Smooth muscle cell (in vitro differentiated cells): Measurements from ENCODE around the gene UXS1. TPM values are rescaled to one million over a fixed set of nuclear protein-coding genes. Genes with fewer than 3 reads are reported as not detected.

Source experiments
- DNase-seq: peaks from one replicate; lab custom pipeline; 2025; ENCODE audit not compliant: unreplicated experiment; lab: John Stamatoyannopoulos, UW
- H2AFZ ChIP-seq: fragments of 200-600 bp; sonication (generic); 2 replicates; pipeline ENCODE4 v1.6.0; 2016; ENCODE audit warnings: antibody characterized with exemption, low read depth, mild to moderate bottlenecking
- H3F3A ChIP-seq: fragments of 200-600 bp; sonication (generic); 2 replicates; pipeline ENCODE4 v1.6.0; 2017; ENCODE audit warnings: antibody characterized with exemption, low read depth
- H3K27ac ChIP-seq: fragments of 200-600 bp; sonication (generic); 2 replicates; pipeline ENCODE4 v1.5.1; 2016; ENCODE audit warnings: low read depth, mild to moderate bottlenecking
- H3K27me3 ChIP-seq: fragments of 200-600 bp; sonication (generic); 2 replicates; pipeline ENCODE4 v1.6.1; 2016; ENCODE audit warnings: low read depth, mild to moderate bottlenecking
- H3K36me3 ChIP-seq: fragments of 200-600 bp; sonication (generic); 2 replicates; pipeline ENCODE4 v1.5.1; 2016; ENCODE audit warnings: low read depth
- H3K4me1 ChIP-seq: fragments of 200-600 bp; sonication (generic); 2 replicates; pipeline ENCODE4 v1.5.1; 2016; ENCODE audit warnings: low read depth
- H3K4me2 ChIP-seq: fragments of 200-600 bp; sonication (generic); 2 replicates; pipeline ENCODE4 v1.6.0; 2016; ENCODE audit warnings: mild to moderate bottlenecking
- H3K4me3 ChIP-seq: fragments of 200-600 bp; sonication (generic); 2 replicates; pipeline ENCODE4 v1.5.1; 2016; ENCODE audit warnings: mild to moderate bottlenecking
- H3K79me2 ChIP-seq: fragments of 200-600 bp; sonication (generic); 2 replicates; pipeline ENCODE4 v1.6.0; 2016; ENCODE audit warnings: low read depth, mild to moderate bottlenecking
- H3K9ac ChIP-seq: fragments of 200-600 bp; sonication (generic); 2 replicates; pipeline ENCODE4 v1.6.0; 2016; ENCODE audit warnings: low read depth
- H3K9me3 ChIP-seq: fragments of 200-600 bp; sonication (generic); replicated peaks from 2 replicates; pipeline ENCODE4 v1.5.1; 2016; ENCODE audit warnings: low read depth
- H4K20me1 ChIP-seq: fragments of 200-600 bp; sonication (generic); 2 replicates; pipeline ENCODE4 v1.6.0; 2016; ENCODE audit warnings: low read depth
- CTCF ChIP-seq: fragments of 200-600 bp; sonication (generic); IDR thresholded peaks from 2 replicates; pipeline ENCODE4 v1.5.1; 2017; ENCODE audit warnings: borderline replicate concordance, mild to moderate bottlenecking, antibody characterized with exemption; ENCODE audit not compliant: insufficient read depth, poor library complexity, severe bottlenecking
- WGBS: methylation state at CpG from one replicate; pipeline ENCODE4 v1.1.7; 2016; ENCODE audit warnings: low lambda C conversion rate; 5-methylcytosine and 5-hydroxymethylcytosine counted together
- polyA plus RNA-seq: library from polyadenylated mRNA; unstranded; fragments of >200 nt; fragmentation: Nextera tagmentation; extraction: Ambion mirVana; gene quantifications from 2 replicates; pipeline ENCODE4 v1.2.1, GENCODE V29; 2016
- total RNA-seq: library from RNA; depleted of rRNA; stranded (reverse); fragments of >200 nt; gene quantifications from 2 replicates; pipeline ENCODE4 v1.2.3, GENCODE V29; 2014

UXS1 gene
- total and polyA plus RNA-seq, 2 experiments from 2014 or later, result 22.2 to 33.5 TPM

- no peaks in the 10 kb centered on the region for H3K9me3 ChIP-seq
- no peaks in the 10 kb centered on the region for H3K27me3 ChIP-seq
- H4K20me1 ChIP-seq, result peaks cover 39% of the 10 kb centered on the region
- no peak overlapping the region for H3K4me3 ChIP-seq
- no peak overlapping the region for H3K27ac ChIP-seq
- H3K4me2 ChIP-seq, result no peak overlapping the region
- H3F3A ChIP-seq, result no peaks in the 10 kb centered on the region
- H3K4me1 ChIP-seq, result peaks cover 4% of the 10 kb centered on the region
- no peak for DNase-seq
- H3K9ac ChIP-seq, result no peak overlapping the region
- H2AFZ ChIP-seq, result no peak overlapping the region
- WGBS, result 73% methylated on average over 9 of the region's 9 CpGs
- no peaks in the 10 kb centered on the region for H3K79me2 ChIP-seq
- no peak for TF ChIP-seq CTCF
- H3K36me3 ChIP-seq, result no peaks in the 10 kb centered on the region
These were observed 76.0 kb downstream of the UXS1 start for GRCh38 chr2:106117882-106118684.

- Histone ChIP-seq H3K36me3 (no peaks in the 10 kb centered on the region), H3K4me1 (peaks cover 4% of the 10 kb centered on the region), H2AFZ (no peak overlapping the region), H4K20me1 (peaks cover 39% of the 10 kb centered on the region), H3K4me3 (no peak overlapping the region), H3K4me2 (no peak overlapping the region), H3K27me3 (no peaks in the 10 kb centered on the region), H3K9me3 (no peaks in the 10 kb centered on the region), H3K9ac (no peak overlapping the region), H3K79me2 (no peaks in the 10 kb centered on the region), H3F3A (no peaks in the 10 kb centered on the region), H3K27ac (no peak overlapping the region)
- TF ChIP-seq CTCF, result no peak
- 96% methylated on average over 5 of the region's 5 CpGs for WGBS
- no peak for DNase-seq
These were observed 76.8 kb downstream of the UXS1 start for GRCh38 chr2:106117347-106117746.

- no peaks in the 10 kb centered on the region for H3K9me3 ChIP-seq
- peaks cover 39% of the 10 kb centered on the region for H4K20me1 ChIP-seq
- peaks cover 4% of the 10 kb centered on the region for H3K4me1 ChIP-seq
- no peaks in the 10 kb centered on the region for H3K36me3 ChIP-seq
- no peak overlapping the region for H2AFZ ChIP-seq
- no peaks in the 10 kb centered on the region for H3K27me3 ChIP-seq
- no peaks in the 10 kb centered on the region for H3F3A ChIP-seq
- H3K4me3 ChIP-seq, result no peak overlapping the region
- H3K9ac ChIP-seq, result no peak overlapping the region
- no peak overlapping the region for H3K4me2 ChIP-seq
- no peaks in the 10 kb centered on the region for H3K79me2 ChIP-seq
- no peak overlapping the region for H3K27ac ChIP-seq
- TF ChIP-seq CTCF, result no peak
- no peak for DNase-seq
- WGBS, result 91% methylated on average over 5 of the region's 5 CpGs
These were observed 77.9 kb downstream of the UXS1 start for GRCh38 chr2:106116248-106116647.

GRCh38 chr2:106115665-106116064, 78.4 kb downstream of the UXS1 start:
- H3K9me3 ChIP-seq, result no peaks in the 10 kb centered on the region

More at GRCh38 chr2:106115665-106116064, 78.4 kb downstream of the UXS1 start:
- no peak overlapping the region for H3K9ac ChIP-seq
- H3K36me3 ChIP-seq, result no peaks in the 10 kb centered on the region
- H3K4me1 ChIP-seq, result peaks cover 4% of the 10 kb centered on the region
- DNase-seq, result no peak
- no peaks in the 10 kb centered on the region for H3F3A ChIP-seq
- no peak overlapping the region for H3K4me3 ChIP-seq
- H3K27ac ChIP-seq, result no peak overlapping the region
- H2AFZ ChIP-seq, result no peak overlapping the region
- WGBS, result 98% methylated on average over 4 of the region's 4 CpGs
- H4K20me1 ChIP-seq, result peaks cover 39% of the 10 kb centered on the region
- no peaks in the 10 kb centered on the region for H3K79me2 ChIP-seq
- no peak for TF ChIP-seq CTCF
- no peaks in the 10 kb centered on the region for H3K27me3 ChIP-seq
- no peak overlapping the region for H3K4me2 ChIP-seq
